Measurements from ENCODE around the gene EID3. TPM values are rescaled to one million over a fixed set of nuclear protein-coding genes. Genes with fewer than 3 reads are reported as not detected.
A peak's percentile ranks its signal among the peaks of the same experiment; 100 is the strongest.

EID3 gene
- 6.2 TPM in 2 replicates for total RNA-seq

DNA sequence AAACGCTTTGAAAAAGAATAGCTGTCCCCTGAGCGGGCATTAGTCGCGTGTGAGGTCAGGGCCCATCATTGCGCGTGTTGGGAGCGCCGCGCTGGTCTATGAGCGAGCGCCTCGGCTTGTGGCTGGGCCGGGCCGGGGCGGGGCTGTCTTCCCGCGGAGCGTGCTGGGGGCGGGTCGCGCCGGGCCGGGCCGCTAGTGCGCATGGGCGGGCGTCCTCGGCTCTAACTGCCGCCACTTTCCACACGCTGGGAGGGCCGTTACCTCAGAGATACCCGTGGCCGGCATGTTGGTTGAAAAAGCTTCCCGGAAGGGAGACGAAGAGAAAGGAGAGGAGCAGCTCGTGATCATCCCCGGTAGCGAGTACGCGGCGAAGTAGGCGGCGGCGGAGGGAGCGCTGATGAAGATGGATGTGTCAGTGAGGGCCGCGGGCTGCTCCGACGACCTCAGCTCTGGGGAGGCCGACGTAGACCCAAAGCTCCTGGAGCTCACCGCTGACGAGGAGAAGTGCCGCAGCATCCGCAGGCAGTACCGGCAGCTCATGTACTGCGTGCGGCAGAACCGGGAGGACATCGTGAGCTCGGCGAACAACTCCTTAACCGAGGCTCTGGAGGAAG lies at the start of gene EID3:
Gene EID3, plus strand, starts transcription at position 202 of the 614 bp plus-strand sequence. Its CDS starts 196 bp downstream, at position 398.
- Mint-ChIP-seq H3K36me3 (ENCODE audit: low read depth) (peaks cover 31% of the 10 kb centered on the region), H3K27ac (peak within 1 kb of the TSS; percentile 93), H3K27me3 (no peaks in the 10 kb centered on the region), H3K9me3 (no peaks in the 10 kb centered on the region), H3K4me3 (peak within 1 kb of the TSS; percentile 94), H3K4me1 (peaks cover 37% of the 10 kb centered on the region)
- ATAC-seq (ENCODE audit: low read depth) (peak; percentile 99), DNase-seq (peak; percentile 88)
- intact Hi-C loops (cut with micrococcal nuclease) = loop anchor here (1.0 to 5.0 kb wide), 3 partner anchors 15 to 804 kb away; partner anchors contain the start of genes TXNRD1 and WASHC4
- TF ChIP-seq, protein P1, sequence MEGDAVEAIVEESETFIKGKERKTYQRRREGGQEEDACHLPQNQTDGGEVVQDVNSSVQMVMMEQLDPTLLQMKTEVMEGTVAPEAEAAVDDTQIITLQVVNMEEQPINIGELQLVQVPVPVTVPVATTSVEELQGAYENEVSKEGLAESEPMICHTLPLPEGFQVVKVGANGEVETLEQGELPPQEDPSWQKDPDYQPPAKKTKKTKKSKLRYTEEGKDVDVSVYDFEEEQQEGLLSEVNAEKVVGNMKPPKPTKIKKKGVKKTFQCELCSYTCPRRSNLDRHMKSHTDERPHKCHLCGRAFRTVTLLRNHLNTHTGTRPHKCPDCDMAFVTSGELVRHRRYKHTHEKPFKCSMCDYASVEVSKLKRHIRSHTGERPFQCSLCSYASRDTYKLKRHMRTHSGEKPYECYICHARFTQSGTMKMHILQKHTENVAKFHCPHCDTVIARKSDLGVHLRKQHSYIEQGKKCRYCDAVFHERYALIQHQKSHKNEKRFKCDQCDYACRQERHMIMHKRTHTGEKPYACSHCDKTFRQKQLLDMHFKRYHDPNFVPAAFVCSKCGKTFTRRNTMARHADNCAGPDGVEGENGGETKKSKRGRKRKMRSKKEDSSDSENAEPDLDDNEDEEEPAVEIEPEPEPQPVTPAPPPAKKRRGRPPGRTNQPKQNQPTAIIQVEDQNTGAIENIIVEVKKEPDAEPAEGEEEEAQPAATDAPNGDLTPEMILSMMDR (IDR thresholded peaks at IDR 0.05) = no peak
- POLR2A ChIA-PET = interaction anchor here (0.9 to 4.1 kb wide), 8 partner anchors 10 to 166 kb away, joined by 3 to 42 read pairs (median 4); partner anchors contain the start of genes NFYB and TXNRD1
- CTCF ChIA-PET = interaction anchor here (1.0 to 2.0 kb wide), 2 partner anchors 9 to 88 kb away, joined by 3 to 7 read pairs; partner anchors contain the start of gene TXNRD1

DNA sequence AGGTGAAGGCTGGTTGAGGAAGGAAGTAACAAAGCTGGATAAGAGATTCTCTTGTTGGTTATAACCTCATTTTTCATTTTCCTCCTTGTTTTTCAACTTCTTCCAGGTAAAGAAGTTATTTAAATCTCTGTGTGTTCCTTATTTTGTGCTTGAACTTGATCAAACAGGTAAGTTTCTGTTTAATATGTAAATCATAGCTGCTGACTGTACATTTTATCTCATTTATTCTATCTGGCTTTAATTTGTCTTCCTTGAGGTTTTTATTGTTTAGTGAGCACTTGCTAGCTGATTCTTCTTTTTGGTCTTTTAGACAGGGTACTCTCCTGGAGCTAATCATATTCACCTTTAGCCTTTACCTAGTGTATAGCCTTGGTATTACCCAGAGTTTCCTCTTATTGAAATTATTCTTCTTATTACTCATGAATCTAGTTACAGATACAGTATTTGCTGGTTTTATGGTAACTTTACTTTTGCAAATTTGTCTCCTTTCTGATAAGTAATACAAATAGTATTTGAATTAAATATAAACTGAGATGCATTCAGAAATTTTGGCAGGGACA lies 45.5 kb upstream of the EID3 start:
- no peak for DNase-seq
- intact Hi-C loops (cut with micrococcal nuclease) = no loop called here
- Mint-ChIP-seq H3K27me3 (peaks cover 3% of the 10 kb centered on the region), H3K27ac (no peak overlapping the region), H3K4me3 (no peak overlapping the region), H3K9me3 (no peaks in the 10 kb centered on the region), H3K4me1 (no peaks in the 10 kb centered on the region), H3K36me3 (ENCODE audit: low read depth) (no peaks in the 10 kb centered on the region)
- CTCF ChIA-PET = interaction anchor here (1.4 kb wide), 1 partner anchor 101 kb away, joined by 3 read pairs; no protein-coding TSS in a partner anchor
- ATAC-seq (ENCODE audit: low read depth) = no peak
- TF ChIP-seq, protein P1 (IDR thresholded peaks at IDR 0.05) = no peak
- POLR2A ChIA-PET = no interaction called here

DNA sequence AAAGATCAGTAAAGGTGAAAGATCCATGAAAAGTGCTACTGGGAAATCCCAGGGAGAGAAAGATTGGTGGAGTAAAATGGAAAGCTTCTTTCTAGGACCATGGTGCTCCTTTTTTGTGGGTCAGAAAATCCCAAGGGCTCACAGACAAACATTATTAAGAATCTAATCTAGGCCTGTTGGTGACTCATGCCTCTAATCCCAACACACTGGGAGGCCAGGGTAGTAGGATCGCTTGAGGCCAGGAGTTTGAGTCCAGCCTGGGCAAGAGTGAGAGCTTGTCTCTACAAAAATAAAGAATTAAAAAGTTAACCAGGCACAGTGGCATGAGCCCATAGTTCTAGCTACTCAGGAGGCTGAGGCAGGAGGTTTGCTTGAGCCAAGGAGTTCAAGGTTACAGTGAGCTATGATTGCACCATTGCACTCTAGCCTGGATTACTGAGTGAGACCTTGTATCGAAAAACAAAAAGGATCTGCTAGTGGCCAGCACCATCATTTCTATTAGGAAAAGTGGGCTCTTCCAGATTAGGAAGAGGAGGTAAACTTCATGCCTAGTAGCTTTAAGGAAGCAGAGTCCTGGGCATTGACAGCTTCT lies 45.0 kb upstream of the EID3 start:
- ChIA-PET POLR2A (no interaction called here), CTCF (interaction anchor here (1.4 kb wide), 1 partner anchor 100 kb away, joined by 3 read pairs; no protein-coding TSS in a partner anchor)
- intact Hi-C loops (cut with micrococcal nuclease) = no loop called here
- Mint-ChIP-seq H3K36me3 (ENCODE audit: low read depth) (no peaks in the 10 kb centered on the region), H3K4me3 (no peak overlapping the region), H3K9me3 (no peaks in the 10 kb centered on the region), H3K27ac (no peak overlapping the region), H3K27me3 (peaks cover 3% of the 10 kb centered on the region), H3K4me1 (no peaks in the 10 kb centered on the region)
- DNase-seq = no peak
- no peak for ATAC-seq (ENCODE audit: low read depth)
- TF ChIP-seq, protein P1 (IDR thresholded peaks at IDR 0.05) = no peak

DNA sequence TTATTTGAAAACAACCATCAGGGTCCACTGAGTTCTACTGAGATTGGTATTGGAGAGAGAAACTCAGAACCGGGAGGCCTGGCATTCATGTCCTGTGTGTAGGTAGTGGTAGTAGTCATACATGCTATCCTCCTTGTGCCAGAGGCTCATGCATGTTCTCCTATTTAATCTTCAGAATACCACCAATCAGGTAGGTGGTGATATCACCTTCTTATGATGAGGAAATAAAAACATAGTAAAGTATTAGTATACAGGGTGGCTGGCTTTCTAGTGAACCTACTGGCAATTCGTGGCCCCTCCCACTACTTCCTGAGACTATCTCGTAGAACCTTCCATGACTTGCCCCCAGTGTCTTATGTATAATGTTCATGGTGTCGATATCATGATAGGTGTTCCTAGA lies 40.5 kb upstream of the EID3 start:
- TF ChIP-seq, protein P1 (IDR thresholded peaks at IDR 0.05) = no peak
- H3K27ac Mint-ChIP-seq = no peak overlapping the region
- no peak overlapping the region for H3K4me3 Mint-ChIP-seq
- no peaks in the 10 kb centered on the region for H3K9me3 Mint-ChIP-seq
- H3K4me1 Mint-ChIP-seq = no peaks in the 10 kb centered on the region
- intact Hi-C loops (cut with micrococcal nuclease) = no loop called here
- CTCF ChIA-PET = no interaction called here
- H3K36me3 Mint-ChIP-seq (ENCODE audit: low read depth) = no peaks in the 10 kb centered on the region
- no peak for ATAC-seq (ENCODE audit: low read depth)
- POLR2A ChIA-PET = no interaction called here
- no peaks in the 10 kb centered on the region for H3K27me3 Mint-ChIP-seq
- DNase-seq = no peak

Data from activated B cell treated with CpG ODN at 0.5 μM for 24 hours (primary cell).